Cardiac fibroblast (primary cell): Measurements from ENCODE around the gene KCNIP4.

Experiments used
- DNase-seq, 2 donors: peaks; one replicate each; pipeline versions ENCODE4 v3.0.0 to v3.0.0-alpha.2; 2010; ENCODE audit warnings: low read depth in 2 of 2
- H3K4me3 ChIP-seq, 2 donors: replicated peaks in 1 of 2; 1 replicate in 1 of 2; 2 replicates in 1 of 2; pipeline ENCODE4 v1.5.1; 2011; ENCODE audit warnings: low read depth in 2 of 2, low read length in 2 of 2, mild to moderate bottlenecking in 2 of 2, moderate library complexity in 1 of 2
- CTCF ChIP-seq: IDR thresholded peaks from one replicate; pipeline ENCODE4 v1.5.1; 2011; ENCODE audit warnings: low read depth, mild to moderate bottlenecking, low read length, inconsistent platforms

KCNIP4 gene

GRCh38 chr4:21271439-21272052 is 677.0 kb downstream of the KCNIP4 start:
- DNase-seq, result no peak
- TF ChIP-seq CTCF, result no peak
- no peak overlapping the region for H3K4me3 ChIP-seq

- TF ChIP-seq CTCF, result no peak
- no peak overlapping the region for H3K4me3 ChIP-seq
- DNase-seq, result no peak
Measured at GRCh38 chr4:21248331-21248730, 700.2 kb downstream of the KCNIP4 start.

GRCh38 chr4:21242163-21242562 is 706.4 kb downstream of the KCNIP4 start:
- DNase-seq, result no peak
- H3K4me3 ChIP-seq, result no peak overlapping the region
- no peak for TF ChIP-seq CTCF

- no peak overlapping the region for H3K4me3 ChIP-seq
- no peak for TF ChIP-seq CTCF
- DNase-seq, result no peak
Measured at GRCh38 chr4:21226637-21227538, 721.7 kb downstream of the KCNIP4 start.

- DNase-seq, result no peak
- no peak overlapping the region for H3K4me3 ChIP-seq
- no peak for TF ChIP-seq CTCF
Measured at GRCh38 chr4:21211846-21212245, 736.7 kb downstream of the KCNIP4 start.

GRCh38 chr4:21209860-21210259 is 738.7 kb downstream of the KCNIP4 start:
- TF ChIP-seq CTCF, result no peak
- DNase-seq, result no peak
- no peak overlapping the region for H3K4me3 ChIP-seq
